Neutrophil (primary cell): ENCODE measurements around the gene OR8A1.

Source experiments
- H3K27ac ChIP-seq: fragments of 200-600 bp; sonication (generic); 2 replicates; pipeline ENCODE4 v1.5.1; 2016; ENCODE audit warnings: mild to moderate bottlenecking, moderate library complexity
- H3K27me3 ChIP-seq: fragments of 200-600 bp; sonication (generic); 2 replicates; pipeline ENCODE4 v1.6.0; 2016; ENCODE audit warnings: mild to moderate bottlenecking
- H3K36me3 ChIP-seq: fragments of 200-600 bp; sonication (generic); 2 replicates; pipeline ENCODE4 v1.5.1; 2017
- H3K4me1 ChIP-seq, 2 experiments: fragments of 200-600 bp in 1 of 2; sonication (generic) in 1 of 2; 1 replicate in 1 of 2; 2 replicates in 1 of 2; pipeline versions ENCODE4 v1.5.1 to v1.6.1; 2013 to 2016; ENCODE audit warnings: low read depth in 1 of 2, low read length in 1 of 2, mild to moderate bottlenecking in 1 of 2, moderate library complexity in 1 of 2; ENCODE audit not compliant: control insufficient read depth in 1 of 2, insufficient read depth in 1 of 2
- H3K4me3 ChIP-seq, 2 experiments: fragments of 200-600 bp in 1 of 2; sonication (generic) in 1 of 2; 1 replicate in 1 of 2; 2 replicates in 1 of 2; pipeline ENCODE4 v1.5.1; 2013 to 2016; ENCODE audit warnings: low read depth in 1 of 2, low read length in 1 of 2, mild to moderate bottlenecking in 1 of 2, moderate library complexity in 1 of 2
- H3K9me3 ChIP-seq: fragments of 200-600 bp; sonication (generic); 2 replicates; pipeline ENCODE4 v1.5.1; 2016
- TF ChIP-seq, protein P1 (sequence below): fragments of 200-600 bp; sonication (generic); IDR thresholded peaks from 2 replicates; pipeline ENCODE4 v1.5.1; 2016; ENCODE audit warnings: antibody characterized with exemption

The OR8A1 gene

DNA sequence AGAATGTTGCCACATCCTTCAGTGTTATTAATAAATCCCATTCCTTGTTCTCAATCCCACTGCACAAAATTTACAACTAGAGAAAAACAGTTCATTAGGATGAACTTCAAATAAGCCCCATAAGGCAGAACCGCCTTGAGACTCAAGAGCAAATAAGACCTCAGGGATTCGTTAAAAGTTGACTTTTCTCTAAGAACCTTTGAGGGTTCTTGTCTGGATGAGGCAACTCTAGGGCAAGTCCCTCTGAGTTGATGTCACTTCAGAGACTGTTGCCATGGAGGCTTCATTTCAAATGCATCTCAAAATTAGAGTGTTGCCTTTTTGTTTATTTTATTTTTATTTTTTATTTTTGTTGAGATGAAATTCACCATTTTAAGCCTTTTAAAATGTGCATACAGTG, 21.6 kb downstream of the OR8A1 start:
- peaks cover 23% of the 10 kb centered on the region for H3K27me3 ChIP-seq
- H3K4me1 ChIP-seq, result no peaks in the 10 kb centered on the region
- TF ChIP-seq, protein P1, sequence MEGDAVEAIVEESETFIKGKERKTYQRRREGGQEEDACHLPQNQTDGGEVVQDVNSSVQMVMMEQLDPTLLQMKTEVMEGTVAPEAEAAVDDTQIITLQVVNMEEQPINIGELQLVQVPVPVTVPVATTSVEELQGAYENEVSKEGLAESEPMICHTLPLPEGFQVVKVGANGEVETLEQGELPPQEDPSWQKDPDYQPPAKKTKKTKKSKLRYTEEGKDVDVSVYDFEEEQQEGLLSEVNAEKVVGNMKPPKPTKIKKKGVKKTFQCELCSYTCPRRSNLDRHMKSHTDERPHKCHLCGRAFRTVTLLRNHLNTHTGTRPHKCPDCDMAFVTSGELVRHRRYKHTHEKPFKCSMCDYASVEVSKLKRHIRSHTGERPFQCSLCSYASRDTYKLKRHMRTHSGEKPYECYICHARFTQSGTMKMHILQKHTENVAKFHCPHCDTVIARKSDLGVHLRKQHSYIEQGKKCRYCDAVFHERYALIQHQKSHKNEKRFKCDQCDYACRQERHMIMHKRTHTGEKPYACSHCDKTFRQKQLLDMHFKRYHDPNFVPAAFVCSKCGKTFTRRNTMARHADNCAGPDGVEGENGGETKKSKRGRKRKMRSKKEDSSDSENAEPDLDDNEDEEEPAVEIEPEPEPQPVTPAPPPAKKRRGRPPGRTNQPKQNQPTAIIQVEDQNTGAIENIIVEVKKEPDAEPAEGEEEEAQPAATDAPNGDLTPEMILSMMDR, result no peak
- H3K27ac ChIP-seq, result no peak overlapping the region
- no peaks in the 10 kb centered on the region for H3K9me3 ChIP-seq
- no peak overlapping the region for H3K4me3 ChIP-seq
- no peaks in the 10 kb centered on the region for H3K36me3 ChIP-seq

GRCh38 chr11:124592627-124593026, 22.8 kb downstream of the OR8A1 start:
- TF ChIP-seq, protein P1, result no peak
- Histone ChIP-seq H3K36me3 (no peaks in the 10 kb centered on the region), H3K27ac (no peak overlapping the region)

DNA sequence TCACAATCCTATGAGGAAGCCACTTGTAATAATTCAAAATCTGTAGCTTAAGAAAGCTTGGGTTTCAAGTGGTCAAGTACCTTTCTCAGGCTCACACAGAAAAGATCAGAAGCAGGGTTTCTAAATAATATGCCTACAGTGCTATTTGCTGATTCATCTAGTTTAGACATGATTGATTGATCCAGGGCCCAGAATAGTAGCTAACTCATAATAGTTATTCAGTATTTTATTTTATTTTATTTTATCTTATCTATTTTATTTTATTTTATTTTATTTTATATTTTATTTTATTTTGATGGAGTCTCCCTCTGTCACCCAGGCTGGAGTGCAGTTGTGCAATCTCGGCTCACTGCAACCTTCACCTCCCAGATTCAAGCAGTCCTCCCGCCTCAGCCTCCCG, 25.5 kb downstream of the OR8A1 start:
- Histone ChIP-seq H3K9me3 (no peaks in the 10 kb centered on the region), H3K4me1 (no peaks in the 10 kb centered on the region), H3K4me3 (no peak overlapping the region), H3K36me3 (no peaks in the 10 kb centered on the region), H3K27ac (no peak overlapping the region), H3K27me3 (peaks cover 38% of the 10 kb centered on the region)
- TF ChIP-seq, protein P1, result no peak

More at GRCh38 chr11:124592627-124593026, 22.8 kb downstream of the OR8A1 start:
- no peak overlapping the region for H3K4me3 ChIP-seq
- H3K4me1 ChIP-seq, result no peaks in the 10 kb centered on the region
- peaks cover 35% of the 10 kb centered on the region for H3K27me3 ChIP-seq
- no peaks in the 10 kb centered on the region for H3K9me3 ChIP-seq

DNA sequence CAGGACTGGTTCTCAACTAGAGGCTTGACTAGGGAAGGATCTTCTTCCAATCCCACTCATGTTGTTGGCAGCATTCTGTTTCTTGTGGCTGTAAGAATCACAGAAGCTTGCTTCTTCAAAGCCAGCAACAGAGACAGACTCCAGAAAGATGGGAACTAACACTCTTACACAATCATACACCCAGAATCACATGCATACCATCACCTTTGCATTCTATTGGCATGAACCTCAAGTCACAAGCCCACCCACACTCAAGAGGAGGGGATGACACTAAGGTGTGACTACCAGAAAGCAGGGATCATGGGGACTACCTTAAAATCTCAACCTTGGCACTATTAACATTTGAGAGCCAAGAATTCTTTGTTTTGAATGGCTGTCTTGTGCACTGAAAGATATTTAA, 27.8 kb downstream of the OR8A1 start:
- Histone ChIP-seq H3K9me3 (no peaks in the 10 kb centered on the region), H3K4me3 (no peak overlapping the region), H3K27ac (no peak overlapping the region), H3K27me3 (peaks cover 38% of the 10 kb centered on the region), H3K4me1 (no peaks in the 10 kb centered on the region), H3K36me3 (no peaks in the 10 kb centered on the region)
- TF ChIP-seq, protein P1, result no peak

DNA sequence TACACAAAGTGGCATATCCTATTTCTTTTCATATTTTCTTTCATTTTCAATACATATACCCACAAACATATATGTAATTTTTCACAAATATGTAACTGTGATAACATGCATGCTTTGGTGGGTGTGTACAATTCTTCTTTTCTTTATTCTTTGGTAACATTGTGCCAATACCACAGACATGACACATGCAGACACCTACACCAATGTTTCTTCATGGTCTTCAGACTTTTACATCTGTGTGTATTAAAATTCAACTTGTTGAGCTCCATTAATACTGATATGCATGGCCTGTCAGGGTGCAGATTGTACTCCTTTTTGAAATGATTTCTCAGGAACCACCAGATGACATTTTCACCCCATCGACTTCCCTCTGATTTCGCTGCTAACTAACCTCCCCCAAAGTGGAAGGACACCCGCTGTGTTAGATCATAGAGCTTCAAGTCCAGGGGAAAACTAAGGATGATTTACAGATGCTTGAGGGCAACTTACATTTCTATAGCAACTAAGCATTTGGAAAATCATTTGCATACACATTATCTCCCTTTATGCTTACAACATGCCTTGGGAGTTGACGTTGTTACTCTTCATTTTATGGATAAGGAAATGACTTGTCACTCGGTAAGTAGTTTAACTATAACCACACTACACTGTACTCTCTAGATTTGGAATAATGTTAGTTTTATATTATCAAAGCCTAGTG, 31.0 kb downstream of the OR8A1 start:
- TF ChIP-seq, protein P1, result no peak
- peaks cover 21% of the 10 kb centered on the region for H3K27me3 ChIP-seq

More for the DNA sequence above, 31.0 kb downstream of the OR8A1 start:
- H3K4me3 ChIP-seq, result no peak overlapping the region
- H3K27ac ChIP-seq, result no peak overlapping the region
- H3K9me3 ChIP-seq, result no peaks in the 10 kb centered on the region
- peaks cover 6 to 9% of the 10 kb centered on the region in 2 experiments for H3K4me1 ChIP-seq
- H3K36me3 ChIP-seq, result no peaks in the 10 kb centered on the region
